Activated CD4-positive, alpha-beta T cell treated with anti-CD3 and anti-CD28 coated beads for 36 hours (primary cell): ENCODE results near the gene XIRP1. TPM values are rescaled to one million over a fixed set of nuclear protein-coding genes. Genes with fewer than 3 reads are reported as not detected.

Experiments used
- ATAC-seq: fragments of 200-7000 bp; cut with Tn5 transposase; one replicate; pipeline ENCODE4 v1.10.0; 2021; ENCODE audit warnings: mild to moderate bottlenecking, moderate library complexity
- CTCF ChIA-PET: fragments of 350-600 bp; sonication (Branson Sonifier 250); formaldehyde crosslinking; loops from one replicate; lab custom pipeline; 2021; ENCODE audit warnings: antibody characterized with exemption; lab: Charles Lee
- POLR2A ChIA-PET: fragments of 350-600 bp; sonication (Branson Sonifier 250); formaldehyde crosslinking; loops from one replicate; lab custom pipeline; 2021; ENCODE audit warnings: antibody characterized with exemption, inconsistent platforms; lab: Charles Lee
- DNase-seq: peaks from one replicate; pipeline ENCODE4 v3.0.0-alpha.2; 2020
- H3K27ac Mint-ChIP-seq: one replicate; pipeline ENCODE4 v1.8.0; 2021; ENCODE audit warnings: mixed read lengths
- H3K27me3 Mint-ChIP-seq: one replicate; pipeline ENCODE4 v1.8.0; 2021; ENCODE audit warnings: mixed read lengths
- H3K36me3 Mint-ChIP-seq: one replicate; pipeline ENCODE4 v1.8.0; 2021; ENCODE audit warnings: low read depth, mixed read lengths
- H3K4me1 Mint-ChIP-seq: one replicate; pipeline ENCODE4 v1.8.0; 2021; ENCODE audit warnings: mixed read lengths
- H3K4me3 Mint-ChIP-seq: one replicate; pipeline ENCODE4 v1.8.0; 2021; ENCODE audit warnings: mild to moderate bottlenecking, moderate library complexity, mixed read lengths
- H3K9me3 Mint-ChIP-seq: one replicate; pipeline ENCODE4 v1.8.0; 2021; ENCODE audit warnings: low read depth, mixed read lengths
- intact Hi-C, 2 experiments: fragments of 100-400 bp; cut with DNase I in 1 of 2; cut with micrococcal nuclease in 1 of 2; formaldehyde crosslinking; loops; one replicate each; pipeline versions ENCODE4 v1.14.2 to v1.15.1; 2022 to 2024; cut with DNase I, micrococcal nuclease
- total RNA-seq, 2 experiments: library from RNA; stranded (reverse); gene quantifications; one replicate each; pipeline ENCODE4 v1.2.3, GENCODE V29; 2021

The XIRP1 gene
- total RNA-seq, 2 experiments from 2014 or later = 1.4 to 2.2 TPM

GRCh38 chr3:39143051-39143885 is 49.1 kb downstream of the XIRP1 start:
- Mint-ChIP-seq H3K36me3 (peaks cover 80% of the 10 kb centered on the region), H3K27me3 (no peaks in the 10 kb centered on the region), H3K9me3 (no peaks in the 10 kb centered on the region), H3K4me1 (peaks cover 70% of the 10 kb centered on the region), H3K4me3 (no peak overlapping the region), H3K27ac (no peak overlapping the region)
- CTCF ChIA-PET = interaction anchor here (0.6 to 2.4 kb wide), 6 partner anchors 13 to 149 kb away, joined by 3 to 9 read pairs (median 3); no protein-coding TSS in a partner anchor
- DNase-seq (no peak), ATAC-seq (no peak)
- intact Hi-C loops = no loop called here
- POLR2A ChIA-PET = interaction anchor here (0.9 to 1.0 kb wide), 2 partner anchors 14 to 34 kb away, joined by 3 read pairs; no protein-coding TSS in a partner anchor

GRCh38 chr3:39142067-39142466 is 50.3 kb downstream of the XIRP1 start:
- H3K9me3 Mint-ChIP-seq = no peaks in the 10 kb centered on the region
- peaks cover 58% of the 10 kb centered on the region for H3K4me1 Mint-ChIP-seq
- ChIA-PET POLR2A (interaction anchor here (0.7 kb wide), 1 partner anchor 146 kb away, joined by 3 read pairs; no protein-coding TSS in a partner anchor), CTCF (interaction anchor here (1.5 to 2.4 kb wide), 2 partner anchors 15 to 146 kb away, joined by 3 to 9 read pairs; no protein-coding TSS in a partner anchor)
- intact Hi-C loops = no loop called here
- DNase-seq (no peak), ATAC-seq (no peak)
- H3K27ac Mint-ChIP-seq = no peak overlapping the region
- peaks cover 72% of the 10 kb centered on the region for H3K36me3 Mint-ChIP-seq
- H3K4me3 Mint-ChIP-seq = no peak overlapping the region
- H3K27me3 Mint-ChIP-seq = no peaks in the 10 kb centered on the region

- intact Hi-C loops = no loop called here
- POLR2A ChIA-PET = interaction anchor here (0.8 kb wide), 1 partner anchor 37 kb away, joined by 3 read pairs; no protein-coding TSS in a partner anchor
- H3K4me3 Mint-ChIP-seq = peak overlapping the region; percentile 9
- H3K9me3 Mint-ChIP-seq = no peaks in the 10 kb centered on the region
- ATAC-seq = no peak
- H3K27me3 Mint-ChIP-seq = no peaks in the 10 kb centered on the region
- peaks cover 51% of the 10 kb centered on the region for H3K4me1 Mint-ChIP-seq
- no peak for DNase-seq
- peak overlapping the region; percentile 35 for H3K27ac Mint-ChIP-seq
- CTCF ChIA-PET = interaction anchor here (1.5 to 2.4 kb wide), 2 partner anchors 14 to 147 kb away, joined by 3 to 9 read pairs; no protein-coding TSS in a partner anchor
- peaks cover 65% of the 10 kb centered on the region for H3K36me3 Mint-ChIP-seq
Observed at GRCh38 chr3:39141171-39141995, 51.0 kb downstream of the XIRP1 start.

- no peaks in the 10 kb centered on the region for H3K9me3 Mint-ChIP-seq
- H3K27ac Mint-ChIP-seq = peak overlapping the region; percentile 35
- POLR2A ChIA-PET = interaction anchor here (0.8 kb wide), 1 partner anchor 37 kb away, joined by 3 read pairs; no protein-coding TSS in a partner anchor
- CTCF ChIA-PET = no interaction called here
- no peak overlapping the region for H3K4me3 Mint-ChIP-seq
- DNase-seq = no peak
- peaks cover 57% of the 10 kb centered on the region for H3K36me3 Mint-ChIP-seq
- H3K27me3 Mint-ChIP-seq = no peaks in the 10 kb centered on the region
- H3K4me1 Mint-ChIP-seq = peaks cover 43% of the 10 kb centered on the region
- ATAC-seq = no peak
- intact Hi-C loops = no loop called here
Observed at GRCh38 chr3:39140341-39140971, 51.9 kb downstream of the XIRP1 start.

- ATAC-seq (no peak), DNase-seq (no peak)
- Mint-ChIP-seq H3K4me3 (no peak overlapping the region), H3K27ac (no peak overlapping the region), H3K4me1 (peaks cover 40% of the 10 kb centered on the region), H3K36me3 (peaks cover 51% of the 10 kb centered on the region), H3K9me3 (no peaks in the 10 kb centered on the region), H3K27me3 (no peaks in the 10 kb centered on the region)
- intact Hi-C loops = no loop called here
- ChIA-PET CTCF (interaction anchor here (0.5 kb wide), 1 partner anchor 39 kb away, joined by 3 read pairs; no protein-coding TSS in a partner anchor), POLR2A (interaction anchor here (0.6 to 0.9 kb wide), 3 partner anchors 12 to 171 kb away, joined by 3 to 4 read pairs (median 3); partner anchors contain the start of gene XIRP1)
Observed at GRCh38 chr3:39139442-39139841, 53.0 kb downstream of the XIRP1 start.

GRCh38 chr3:39138804-39139415 is 53.5 kb downstream of the XIRP1 start:
- no peak overlapping the region for H3K4me3 Mint-ChIP-seq

GRCh38 chr3:39137991-39138803 is 54.2 kb downstream of the XIRP1 start:
- intact Hi-C loops = no loop called here
- CTCF ChIA-PET = interaction anchor here (2.0 kb wide), 1 partner anchor 150 kb away, joined by 7 read pairs; no protein-coding TSS in a partner anchor

More at GRCh38 chr3:39138804-39139415, 53.5 kb downstream of the XIRP1 start:
- ChIA-PET POLR2A (interaction anchor here (0.6 to 0.9 kb wide), 3 partner anchors 12 to 171 kb away, joined by 3 to 4 read pairs (median 3); partner anchors contain the start of gene XIRP1), CTCF (no interaction called here)
- ATAC-seq (peak; percentile 65), DNase-seq (no peak)
- intact Hi-C loops = no loop called here
- Mint-ChIP-seq H3K27ac (no peak overlapping the region), H3K27me3 (no peaks in the 10 kb centered on the region), H3K4me1 (peaks cover 34% of the 10 kb centered on the region), H3K9me3 (no peaks in the 10 kb centered on the region), H3K36me3 (peaks cover 45% of the 10 kb centered on the region)

GRCh38 chr3:39137435-39137936 is 54.9 kb downstream of the XIRP1 start:
- CTCF ChIA-PET = interaction anchor here (0.6 to 2.0 kb wide), 4 partner anchors 10 to 155 kb away, joined by 3 to 7 read pairs (median 4); no protein-coding TSS in a partner anchor
- POLR2A ChIA-PET = interaction anchor here (0.6 to 2.7 kb wide), 3 partner anchors 10 to 35 kb away, joined by 4 to 12 read pairs (median 4); no protein-coding TSS in a partner anchor
- H3K36me3 Mint-ChIP-seq = peaks cover 31% of the 10 kb centered on the region
- ATAC-seq (no peak), DNase-seq (no peak)
- H3K27me3 Mint-ChIP-seq = no peaks in the 10 kb centered on the region
- no peak overlapping the region for H3K4me3 Mint-ChIP-seq
- no peak overlapping the region for H3K27ac Mint-ChIP-seq
- intact Hi-C loops = no loop called here
- no peaks in the 10 kb centered on the region for H3K9me3 Mint-ChIP-seq
- peaks cover 33% of the 10 kb centered on the region for H3K4me1 Mint-ChIP-seq

More at GRCh38 chr3:39137991-39138803, 54.2 kb downstream of the XIRP1 start:
- POLR2A ChIA-PET = interaction anchor here (0.9 to 2.7 kb wide), 3 partner anchors 10 to 54 kb away, joined by 4 to 12 read pairs (median 4); partner anchors contain the start of gene XIRP1
- Mint-ChIP-seq H3K36me3 (peaks cover 38% of the 10 kb centered on the region), H3K27ac (no peak overlapping the region), H3K27me3 (no peaks in the 10 kb centered on the region), H3K9me3 (no peaks in the 10 kb centered on the region), H3K4me1 (peaks cover 33% of the 10 kb centered on the region), H3K4me3 (no peak overlapping the region)
- ATAC-seq (peak; percentile 4), DNase-seq (peak; percentile 30)
